Epithelial cell of proximal tubule (primary cell): ENCODE data around the gene CCN2. TPM values are rescaled to one million over a fixed set of nuclear protein-coding genes. Genes with fewer than 3 reads are reported as not detected.
A peak's percentile ranks its signal among the peaks of the same experiment; 100 is the strongest.
"Not testable (repeated sequence)": the region's sequence is repeated elsewhere in the genome, so short reads cannot be mapped to it uniquely, and the experiment has no call there.

ENCODE experiments used
- DNase-seq: peaks from one replicate; pipeline ENCODE4 v3.0.0-alpha.2; 2011; ENCODE audit warnings: low read depth
- H3K4me3 ChIP-seq: 2 replicates; pipeline ENCODE4 v1.5.1; 2011; ENCODE audit warnings: low read depth, mild to moderate bottlenecking, low read length
- total RNA-seq: library from RNA; depleted of rRNA; stranded (reverse); fragments of >200 nt; gene quantifications from 2 replicates; pipeline ENCODE4 v1.2.3, GENCODE V29; 2015
- TF ChIP-seq, protein P1 (sequence below): conservative IDR thresholded peaks from 2 replicates; pipeline ENCODE4 v1.5.1; 2012; ENCODE audit warnings: low read depth, mild to moderate bottlenecking, low read length

Gene CCN2
- total RNA-seq, 1 donor from 2014 or later, result 40.1 TPM

DNA sequence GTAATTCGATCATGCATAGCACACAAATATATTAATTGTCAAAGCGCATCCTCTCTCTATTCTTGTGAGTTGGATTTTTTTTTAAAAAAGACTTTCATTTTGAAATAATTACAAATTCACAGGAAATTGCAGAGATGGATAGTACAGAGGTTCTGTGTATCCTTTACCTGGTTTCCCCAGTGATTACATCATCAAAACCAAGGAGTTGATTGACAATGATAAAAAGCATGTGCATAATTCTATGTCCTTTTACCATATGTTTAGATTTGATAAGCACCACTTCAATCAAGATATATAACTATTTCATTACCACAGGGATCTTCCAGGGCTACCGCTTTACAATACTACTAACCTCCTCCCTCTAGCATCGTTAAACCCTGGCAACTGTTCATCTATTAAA lies 40.2 kb downstream of the CCN2 start:
- DNase-seq, result no peak
- TF ChIP-seq, protein P1, sequence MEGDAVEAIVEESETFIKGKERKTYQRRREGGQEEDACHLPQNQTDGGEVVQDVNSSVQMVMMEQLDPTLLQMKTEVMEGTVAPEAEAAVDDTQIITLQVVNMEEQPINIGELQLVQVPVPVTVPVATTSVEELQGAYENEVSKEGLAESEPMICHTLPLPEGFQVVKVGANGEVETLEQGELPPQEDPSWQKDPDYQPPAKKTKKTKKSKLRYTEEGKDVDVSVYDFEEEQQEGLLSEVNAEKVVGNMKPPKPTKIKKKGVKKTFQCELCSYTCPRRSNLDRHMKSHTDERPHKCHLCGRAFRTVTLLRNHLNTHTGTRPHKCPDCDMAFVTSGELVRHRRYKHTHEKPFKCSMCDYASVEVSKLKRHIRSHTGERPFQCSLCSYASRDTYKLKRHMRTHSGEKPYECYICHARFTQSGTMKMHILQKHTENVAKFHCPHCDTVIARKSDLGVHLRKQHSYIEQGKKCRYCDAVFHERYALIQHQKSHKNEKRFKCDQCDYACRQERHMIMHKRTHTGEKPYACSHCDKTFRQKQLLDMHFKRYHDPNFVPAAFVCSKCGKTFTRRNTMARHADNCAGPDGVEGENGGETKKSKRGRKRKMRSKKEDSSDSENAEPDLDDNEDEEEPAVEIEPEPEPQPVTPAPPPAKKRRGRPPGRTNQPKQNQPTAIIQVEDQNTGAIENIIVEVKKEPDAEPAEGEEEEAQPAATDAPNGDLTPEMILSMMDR, result no peak
- H3K4me3 ChIP-seq, result no peak overlapping the region

- TF ChIP-seq, protein P1, result no peak
- H3K4me3 ChIP-seq, result no peak overlapping the region
- DNase-seq, result no peak
These were observed 41.0 kb downstream of the CCN2 start for GRCh38 chr6:131910219-131910589.

GRCh38 chr6:131909408-131910218 lies 41.6 kb downstream of the CCN2 start:
- DNase-seq, result no peak
- TF ChIP-seq, protein P1, result peak; percentile 94
- no peak overlapping the region for H3K4me3 ChIP-seq

- DNase-seq, H3K4me3 ChIP-seq: not testable (repeated sequence)
These were observed 42.4 kb downstream of the CCN2 start for GRCh38 chr6:131908787-131909186.

DNA sequence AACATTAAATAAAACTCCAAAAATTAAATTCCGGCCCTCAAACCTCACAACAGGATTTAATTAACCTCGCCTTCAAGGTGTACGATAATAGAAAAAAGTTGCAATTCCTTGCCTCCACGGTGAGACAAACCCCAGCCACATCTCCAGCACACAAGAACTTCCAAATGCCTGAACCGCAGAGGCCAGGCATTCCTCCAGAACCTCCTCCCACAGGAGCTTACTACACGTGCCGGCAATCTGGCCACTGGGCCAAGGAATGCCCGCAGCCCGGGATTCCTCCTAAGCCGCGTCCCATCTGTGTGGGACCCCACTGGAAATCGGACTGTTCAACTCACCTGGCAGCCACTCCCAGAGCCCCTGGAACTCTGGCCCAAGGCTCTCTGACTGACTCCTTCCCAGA lies 47.4 kb downstream of the CCN2 start:
- DNase-seq, H3K4me3 ChIP-seq: not testable (repeated sequence)

GRCh38 chr6:131901326-131901873 lies 49.8 kb downstream of the CCN2 start:
- not testable (repeated sequence) for DNase-seq, H3K4me3 ChIP-seq

- TF ChIP-seq, protein P1, result no peak
- no peak for DNase-seq
- no peak overlapping the region for H3K4me3 ChIP-seq
These were observed 50.9 kb downstream of the CCN2 start for GRCh38 chr6:131900231-131900630.

DNA sequence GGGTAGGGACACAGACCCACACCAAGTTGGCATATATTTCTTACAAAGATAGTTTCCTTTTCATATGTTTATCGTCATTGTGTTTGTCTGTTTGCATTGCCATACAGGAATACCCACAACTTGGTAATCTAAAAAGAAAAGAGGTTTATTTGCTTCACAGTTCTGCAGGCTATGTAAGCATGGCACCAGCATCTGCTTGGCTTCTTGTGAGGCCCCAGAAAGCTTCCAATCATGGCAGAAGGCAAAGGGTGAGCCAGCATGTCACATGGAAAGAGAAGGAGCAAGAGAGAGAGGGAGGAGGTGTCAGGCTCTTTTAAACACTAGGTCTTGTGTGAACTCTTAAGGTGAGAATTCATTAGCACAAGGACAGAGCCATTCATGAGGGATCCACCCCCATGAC lies 52.5 kb downstream of the CCN2 start:
- no peak for DNase-seq
- TF ChIP-seq, protein P1, result no peak
- H3K4me3 ChIP-seq, result no peak overlapping the region

Other genes starting within 250 kb of the CCN2 start
- gene OR2A4, start 250.0 kb downstream of the CCN2 start, total RNA-seq, result not detected in 2 replicates
- not detected in 2 replicates for gene CTAGE9, start 240.4 kb downstream of the CCN2 start, total RNA-seq
- 2.2 and 3.5 TPM in 2 replicates for gene ENPP1, start 143.4 kb downstream of the CCN2 start, total RNA-seq